Choroid plexus epithelial cell (primary cell): ENCODE data around the gene OXER1.

Source experiments
- DNase-seq: peaks from one replicate; pipeline ENCODE4 v3.0.0-alpha.2; 2010; ENCODE audit warnings: low read depth
- H3K4me3 ChIP-seq: 2 replicates; pipeline ENCODE4 v1.5.1; 2011; ENCODE audit warnings: low read depth, mild to moderate bottlenecking, control low read depth, low read length, moderate library complexity
- CTCF ChIP-seq: conservative IDR thresholded peaks from 2 replicates; pipeline ENCODE4 v1.5.1; 2011; ENCODE audit warnings: low read depth, mild to moderate bottlenecking, control low read depth, inconsistent platforms, low read length, moderate library complexity

The OXER1 gene

GRCh38 chr2:42752314-42752713 is 11.6 kb downstream of the OXER1 start:
- DNase-seq = no peak
- no peak overlapping the region for H3K4me3 ChIP-seq
- TF ChIP-seq CTCF = no peak

GRCh38 chr2:42748840-42749239 is 15.1 kb downstream of the OXER1 start:
- no peak for TF ChIP-seq CTCF
- no peak overlapping the region for H3K4me3 ChIP-seq
- DNase-seq = no peak

GRCh38 chr2:42747422-42747821 is 16.5 kb downstream of the OXER1 start:
- no peak for DNase-seq
- no peak for TF ChIP-seq CTCF
- H3K4me3 ChIP-seq = no peak overlapping the region

- no peak overlapping the region for H3K4me3 ChIP-seq
- no peak for DNase-seq
- TF ChIP-seq CTCF = no peak
Measured at GRCh38 chr2:42744545-42745082, 19.3 kb downstream of the OXER1 start.

GRCh38 chr2:42743659-42743990 is 20.3 kb downstream of the OXER1 start:
- no peak for TF ChIP-seq CTCF
- DNase-seq = no peak
- no peak overlapping the region for H3K4me3 ChIP-seq

GRCh38 chr2:42742740-42743658 is 20.9 kb downstream of the OXER1 start:
- H3K4me3 ChIP-seq = no peak overlapping the region
- DNase-seq = no peak
- no peak for TF ChIP-seq CTCF

GRCh38 chr2:42741140-42741539 is 22.8 kb downstream of the OXER1 start:
- H3K4me3 ChIP-seq = no peak overlapping the region
- no peak for DNase-seq
- TF ChIP-seq CTCF = no peak
